ENCODE data around the gene SDE2. TPM values are rescaled to one million over a fixed set of nuclear protein-coding genes. Genes with fewer than 3 reads are reported as not detected.

Gene SDE2
- total RNA-seq, 4 donors from 2014 or later = 19.7 to 37.2 (median 26.5) TPM

DNA sequence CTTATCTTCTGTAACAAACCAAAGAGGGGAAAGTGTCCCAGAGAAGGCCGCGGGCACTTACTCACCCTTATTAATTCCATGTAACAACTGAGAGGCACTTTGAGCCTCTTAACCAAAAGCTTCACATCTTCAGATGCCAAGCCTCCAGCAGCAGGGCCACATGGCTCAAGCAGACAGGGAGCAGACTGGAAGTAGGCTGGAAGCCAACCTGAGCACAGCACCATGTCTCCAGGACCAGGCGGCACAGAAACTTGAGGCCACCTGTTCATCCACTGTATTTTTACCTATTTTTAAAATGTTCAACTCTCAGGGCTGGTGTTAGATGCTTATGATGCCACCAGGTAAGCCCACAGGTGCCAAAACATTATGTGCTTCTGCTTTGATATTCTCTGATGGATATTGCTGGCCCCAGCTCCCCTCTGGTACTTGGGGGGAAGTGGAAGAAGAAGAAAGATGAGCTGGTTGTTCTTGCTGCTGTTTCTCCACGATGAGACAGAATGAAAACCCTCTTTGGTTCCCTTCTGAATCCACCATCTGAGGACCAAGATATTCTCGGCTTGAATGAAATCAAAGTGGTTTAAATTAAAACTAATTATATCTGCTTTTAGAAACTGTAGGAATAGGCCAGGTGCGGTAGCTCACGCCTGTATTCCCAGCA lies 30.6 kb upstream of the SDE2 start:
- DNase-seq (ENCODE audit: low spot score in 2 of 2) = no peak
- Histone ChIP-seq H3K4me3 (no peak overlapping the region), H3K4me1 (peaks cover 22% of the 10 kb centered on the region), H3K36me3 (no peaks in the 10 kb centered on the region), H3K27ac (no peak overlapping the region), H3K27me3 (no peaks in the 10 kb centered on the region), H3K9me3 (no peaks in the 10 kb centered on the region)
- WGBS = 93% methylated on average over 7 of the region's 7 CpGs
- no peak for TF ChIP-seq EP300 (IDR thresholded peaks at IDR 0.05)
- TF ChIP-seq POLR2AphosphoS5 (IDR thresholded peaks at IDR 0.05) = no peak
- TF ChIP-seq POLR2A (IDR thresholded peaks at IDR 0.05) = no peak
- TF ChIP-seq, protein P1, sequence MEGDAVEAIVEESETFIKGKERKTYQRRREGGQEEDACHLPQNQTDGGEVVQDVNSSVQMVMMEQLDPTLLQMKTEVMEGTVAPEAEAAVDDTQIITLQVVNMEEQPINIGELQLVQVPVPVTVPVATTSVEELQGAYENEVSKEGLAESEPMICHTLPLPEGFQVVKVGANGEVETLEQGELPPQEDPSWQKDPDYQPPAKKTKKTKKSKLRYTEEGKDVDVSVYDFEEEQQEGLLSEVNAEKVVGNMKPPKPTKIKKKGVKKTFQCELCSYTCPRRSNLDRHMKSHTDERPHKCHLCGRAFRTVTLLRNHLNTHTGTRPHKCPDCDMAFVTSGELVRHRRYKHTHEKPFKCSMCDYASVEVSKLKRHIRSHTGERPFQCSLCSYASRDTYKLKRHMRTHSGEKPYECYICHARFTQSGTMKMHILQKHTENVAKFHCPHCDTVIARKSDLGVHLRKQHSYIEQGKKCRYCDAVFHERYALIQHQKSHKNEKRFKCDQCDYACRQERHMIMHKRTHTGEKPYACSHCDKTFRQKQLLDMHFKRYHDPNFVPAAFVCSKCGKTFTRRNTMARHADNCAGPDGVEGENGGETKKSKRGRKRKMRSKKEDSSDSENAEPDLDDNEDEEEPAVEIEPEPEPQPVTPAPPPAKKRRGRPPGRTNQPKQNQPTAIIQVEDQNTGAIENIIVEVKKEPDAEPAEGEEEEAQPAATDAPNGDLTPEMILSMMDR (IDR thresholded peaks at IDR 0.05) = no peak

DNA sequence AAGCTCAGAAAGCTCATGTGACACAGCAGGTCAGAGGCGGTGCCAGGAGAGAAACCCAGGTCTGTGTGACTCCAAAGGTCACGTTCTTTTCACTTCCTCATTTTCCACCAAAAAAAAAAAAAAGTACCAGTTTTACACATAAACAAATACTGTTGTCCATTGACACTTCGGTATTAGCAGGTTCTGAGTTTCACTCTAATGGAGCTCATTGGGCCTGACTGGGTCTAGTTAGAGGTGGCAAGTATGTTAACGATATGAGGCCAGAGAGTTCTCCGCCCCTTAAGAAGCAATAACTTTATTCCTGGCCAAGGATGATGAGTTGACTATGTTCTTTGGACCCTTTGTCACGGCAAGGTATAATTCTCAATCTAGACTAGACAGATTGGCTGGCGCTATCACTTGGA lies 30.0 kb upstream of the SDE2 start:
- Histone ChIP-seq H3K36me3 (no peaks in the 10 kb centered on the region), H3K27ac (no peak overlapping the region), H3K4me3 (no peak overlapping the region), H3K27me3 (no peaks in the 10 kb centered on the region), H3K9me3 (no peaks in the 10 kb centered on the region), H3K4me1 (peaks cover 16% of the 10 kb centered on the region)
- WGBS = 83% methylated on average over 7 of the region's 7 CpGs
- DNase-seq (ENCODE audit: low spot score in 2 of 2) = no peak
- no peak for TF ChIP-seq POLR2AphosphoS5 (IDR thresholded peaks at IDR 0.05)
- TF ChIP-seq, protein P1 (IDR thresholded peaks at IDR 0.05) = no peak
- TF ChIP-seq EP300 (IDR thresholded peaks at IDR 0.05) = no peak
- TF ChIP-seq POLR2A (IDR thresholded peaks at IDR 0.05) = no peak

DNA sequence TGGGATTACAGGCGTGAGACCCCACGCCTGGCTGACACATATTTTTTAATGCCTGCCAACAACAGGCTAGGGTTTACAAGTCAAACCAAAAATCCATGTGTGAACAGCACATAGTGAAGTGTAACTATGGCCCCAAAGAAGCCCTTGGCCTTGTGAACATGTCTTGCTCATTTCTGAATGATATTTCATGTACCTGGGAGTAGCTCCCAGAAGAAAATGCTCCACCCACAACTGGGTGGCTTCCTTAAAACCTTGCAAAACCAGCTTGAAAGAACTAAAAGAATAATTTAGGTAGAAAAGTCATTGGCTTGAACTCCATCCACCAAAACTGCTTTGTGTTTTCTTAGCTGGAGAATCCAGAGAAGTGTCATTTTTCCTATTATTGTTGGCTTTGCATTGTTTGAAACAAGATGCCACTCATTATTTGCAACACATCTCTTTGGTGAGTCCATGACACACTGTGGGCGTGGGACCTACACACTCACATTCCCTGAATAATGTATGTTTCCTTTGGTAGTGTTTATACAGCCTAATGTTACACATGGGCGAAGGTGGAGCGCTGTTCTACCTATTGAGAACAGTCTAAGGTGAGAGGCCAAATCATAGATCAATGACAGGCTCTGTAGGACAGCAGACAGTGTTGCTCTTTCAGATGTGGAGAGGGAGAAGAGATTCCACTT lies 28.5 kb upstream of the SDE2 start:
- no peaks in the 10 kb centered on the region for H3K9me3 ChIP-seq
- WGBS = 60% methylated on average over 5 of the region's 5 CpGs
- TF ChIP-seq POLR2A (IDR thresholded peaks at IDR 0.05) (no peak), EP300 (IDR thresholded peaks at IDR 0.05) (no peak), POLR2AphosphoS5 (IDR thresholded peaks at IDR 0.05) (no peak)
- TF ChIP-seq, protein P1 (IDR thresholded peaks at IDR 0.05) = no peak
- H3K27ac ChIP-seq = peak overlapping the region; percentile 72
- no peak overlapping the region for H3K4me3 ChIP-seq
- H3K27me3 ChIP-seq = no peaks in the 10 kb centered on the region
- no peaks in the 10 kb centered on the region for H3K36me3 ChIP-seq
- no peak for DNase-seq (ENCODE audit: low spot score in 2 of 2)
- H3K4me1 ChIP-seq = peaks cover 16% of the 10 kb centered on the region

DNA sequence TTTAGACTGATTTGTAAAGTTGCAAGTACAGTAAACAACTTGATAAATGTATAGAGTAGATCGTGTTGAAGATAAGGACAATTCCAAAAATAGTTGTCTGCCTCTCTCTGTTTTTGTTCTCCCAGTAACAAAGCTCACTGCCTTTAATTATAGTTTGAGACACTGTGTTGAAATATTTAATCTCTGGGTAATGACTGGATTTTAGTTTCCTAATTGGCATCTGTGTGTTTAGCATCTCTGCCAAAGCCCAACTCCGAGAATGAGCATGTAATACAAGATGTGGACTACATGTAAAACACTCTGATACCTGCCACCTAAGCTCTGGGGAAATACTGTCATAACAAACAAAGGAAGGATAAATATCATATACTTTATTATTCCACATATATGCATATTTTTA lies 27.7 kb upstream of the SDE2 start:
- H3K9me3 ChIP-seq = no peaks in the 10 kb centered on the region
- no peak for TF ChIP-seq EP300 (IDR thresholded peaks at IDR 0.05)
- no peak for TF ChIP-seq POLR2A (IDR thresholded peaks at IDR 0.05)
- no peak for TF ChIP-seq POLR2AphosphoS5 (IDR thresholded peaks at IDR 0.05)
- TF ChIP-seq, protein P1 (IDR thresholded peaks at IDR 0.05) = no peak
- peaks cover 16% of the 10 kb centered on the region for H3K4me1 ChIP-seq
- H3K27ac ChIP-seq = peak overlapping the region; percentile 72
- DNase-seq (ENCODE audit: low spot score in 2 of 2) = no peak
- H3K36me3 ChIP-seq = no peaks in the 10 kb centered on the region
- H3K4me3 ChIP-seq = no peak overlapping the region
- 31% methylated on average over 2 of the region's 2 CpGs for WGBS
- H3K27me3 ChIP-seq = no peaks in the 10 kb centered on the region

DNA sequence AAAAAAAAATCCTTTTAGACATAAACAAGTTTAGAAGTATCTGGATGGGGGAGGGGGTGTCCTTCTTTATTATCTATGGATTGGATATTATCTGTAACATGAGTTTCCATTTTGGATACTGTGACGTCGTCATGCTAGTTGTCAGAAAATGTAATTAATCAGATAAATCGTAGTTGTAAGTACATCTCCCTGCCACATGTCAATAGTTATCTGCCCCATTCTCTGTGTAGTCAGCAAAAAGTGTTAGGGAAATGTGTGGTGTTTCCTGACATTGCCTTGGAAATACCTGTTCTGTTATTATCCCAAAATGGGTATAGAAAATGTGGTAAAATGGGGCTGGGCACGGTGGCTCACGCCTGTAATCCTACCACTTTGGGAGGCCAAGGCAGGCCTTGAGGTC lies 24.6 kb upstream of the SDE2 start:
- Histone ChIP-seq H3K36me3 (no peaks in the 10 kb centered on the region), H3K9me3 (no peaks in the 10 kb centered on the region), H3K4me3 (no peak overlapping the region), H3K27ac (no peak overlapping the region), H3K27me3 (no peaks in the 10 kb centered on the region), H3K4me1 (peaks cover 21% of the 10 kb centered on the region)
- DNase-seq (ENCODE audit: low spot score in 2 of 2) = no peak
- WGBS = 84% methylated on average over 5 of the region's 5 CpGs
- TF ChIP-seq, protein P1 (IDR thresholded peaks at IDR 0.05) = no peak
- TF ChIP-seq EP300 (IDR thresholded peaks at IDR 0.05) = no peak
